SK-N-SH (cell line): ENCODE data around the gene ABCC11. TPM values are rescaled to one million over a fixed set of nuclear protein-coding genes. Genes with fewer than 3 reads are reported as not detected.

Experiments used
- CTCF ChIA-PET: fragments of 300-600, 350-600 bp; formaldehyde crosslinking; extraction: SDS; loops from one replicate; lab custom pipeline; 2021; lab: Yijun Ruan, JAX
- POLR2A ChIA-PET: fragments of 350-600 bp; sonication (Branson Sonifier 250); formaldehyde crosslinking; extraction: SDS; loops from one replicate; lab custom pipeline; 2020; ENCODE audit warnings: antibody characterized with exemption, inconsistent platforms; lab: Yijun Ruan, JAX
- DNase-seq: peaks from one replicate; pipeline ENCODE4 v3.0.0; 2012
- H2AFZ ChIP-seq: fragments of 200-600 bp; sonication (generic); 2 replicates; pipeline ENCODE4 v1.8.1; 2016; ENCODE audit warnings: antibody characterized with exemption, mild to moderate bottlenecking, low read depth
- H3F3A ChIP-seq: fragments of 200-600 bp; sonication (generic); replicated peaks from 2 replicates; pipeline ENCODE3; 2016; ENCODE audit warnings: antibody characterized with exemption, mild to moderate bottlenecking; ENCODE audit not compliant: insufficient read depth
- H3K27ac ChIP-seq, 2 experiments: fragments of 200-500 bp in 1 of 2; fragments of 200-600 bp in 1 of 2; sonication (Bioruptor generic) in 1 of 2; sonication (generic), shearing (Covaris generic) in 1 of 2; 2 replicates each; pipeline versions ENCODE4 v1.5.1 to v1.6.1; 2014 to 2016; ENCODE audit warnings: low read depth in 2 of 2, inconsistent platforms in 1 of 2, low read length in 1 of 2, mild to moderate bottlenecking in 1 of 2, mixed read lengths in 1 of 2
- H3K27me3 ChIP-seq: fragments of 200-600 bp; sonication (generic), shearing (Covaris generic); 2 replicates; pipeline ENCODE4 v1.6.1; 2016; ENCODE audit warnings: mixed run types; ENCODE audit not compliant: insufficient read depth
- H3K36me3 ChIP-seq, 2 experiments: fragments of 200-500 bp in 1 of 2; fragments of 200-600 bp in 1 of 2; sonication (Bioruptor generic) in 1 of 2; sonication (generic) in 1 of 2; replicated peaks in 1 of 2; 2 replicates each; pipeline versions ENCODE3 to v1.5.1; 2014 to 2016; ENCODE audit warnings: low read length in 1 of 2, mild to moderate bottlenecking in 1 of 2; ENCODE audit not compliant: insufficient read depth in 2 of 2, control insufficient read depth in 1 of 2
- H3K4me1 ChIP-seq, 2 experiments: fragments of 200-500 bp in 1 of 2; fragments of 200-600 bp in 1 of 2; sonication (Bioruptor generic) in 1 of 2; sonication (generic), shearing (Covaris generic) in 1 of 2; 2 replicates each; pipeline versions ENCODE4 v1.5.1 to v1.6.1; 2014 to 2016; ENCODE audit warnings: low read depth in 1 of 2, low read length in 1 of 2, mixed run types in 1 of 2; ENCODE audit not compliant: insufficient read depth in 2 of 2, control insufficient read depth in 1 of 2
- H3K4me2 ChIP-seq: fragments of 200-600 bp; sonication (generic), shearing (Covaris generic); 2 replicates; pipeline ENCODE4 v1.6.1; 2017; ENCODE audit warnings: mixed run types
- H3K4me3 ChIP-seq, 2 experiments: fragments of 200-500 bp in 1 of 2; fragments of 200-600 bp in 1 of 2; sonication (Bioruptor generic) in 1 of 2; sonication (generic), shearing (Covaris generic) in 1 of 2; 2 replicates each; pipeline versions ENCODE4 v1.5.1 to v1.8.1; 2014 to 2016; ENCODE audit warnings: low read depth in 2 of 2, inconsistent platforms in 1 of 2, low read length in 1 of 2, mild to moderate bottlenecking in 1 of 2, mixed read lengths in 1 of 2, moderate library complexity in 1 of 2
- H3K79me2 ChIP-seq: fragments of 200-600 bp; sonication (generic); 2 replicates; pipeline ENCODE4 v1.8.1; 2017; ENCODE audit warnings: mild to moderate bottlenecking; ENCODE audit not compliant: insufficient read depth
- H3K9ac ChIP-seq: fragments of 200-600 bp; sonication (generic); 2 replicates; pipeline ENCODE4 v1.6.1; 2017; ENCODE audit warnings: mixed run types
- H3K9me2 ChIP-seq: fragments of 200-600 bp; sonication (generic); 2 replicates; pipeline ENCODE4 v1.6.1; 2017; ENCODE audit warnings: mixed run types
- H3K9me3 ChIP-seq: fragments of 200-600 bp; sonication (generic); 2 replicates; pipeline ENCODE4 v1.6.1; 2017; ENCODE audit warnings: mixed run types, mild to moderate bottlenecking, moderate library complexity
- H4K20me1 ChIP-seq: fragments of 200-600 bp; sonication (generic); 2 replicates; pipeline ENCODE4 v1.6.1; 2017; ENCODE audit warnings: mild to moderate bottlenecking, mixed run types; ENCODE audit not compliant: insufficient read depth
- EP300 ChIP-seq, 2 experiments: IDR thresholded peaks; 2 replicates each; pipeline versions ENCODE4 v1.4.0 to v1.6.1; 2012; ENCODE audit warnings: borderline replicate concordance in 1 of 2, low read depth in 1 of 2, low read length in 1 of 2
- MEF2A ChIP-seq: IDR thresholded peaks from 2 replicates; pipeline ENCODE4 v1.4.0; 2012; ENCODE audit warnings: low read depth, borderline replicate concordance
- RAD21 ChIP-seq: IDR thresholded peaks from 2 replicates; pipeline ENCODE4 v1.6.1; 2012; ENCODE audit warnings: mild to moderate bottlenecking, low read length
- SIN3A ChIP-seq: IDR thresholded peaks from 2 replicates; pipeline ENCODE4 v1.6.1; 2012; ENCODE audit warnings: low read depth, mild to moderate bottlenecking, low read length, moderate library complexity, borderline replicate concordance
- TAF1 ChIP-seq: IDR thresholded peaks from 2 replicates; pipeline ENCODE4 v1.6.1; 2012; ENCODE audit warnings: low read depth, mild to moderate bottlenecking, low read length, moderate library complexity, borderline replicate concordance
- WGBS: methylation state at CpG from one replicate; pipeline ENCODE4 v1.1.6; 2017; ENCODE audit warnings: low lambda C conversion rate; 5-methylcytosine and 5-hydroxymethylcytosine counted together
- polyA plus RNA-seq, 3 experiments: library from polyadenylated mRNA; depleted of rRNA; stranded (reverse); fragments of >200 nt; gene quantifications; 2 replicates each; pipeline ENCODE4 v1.2.3, GENCODE V29; 2012
- TF ChIP-seq, protein P1 (sequence below): fragments of 200-600 bp; sonication (generic); IDR thresholded peaks from 2 replicates; pipeline ENCODE4 v1.6.1; 2017; ENCODE audit warnings: antibody characterized with exemption, mild to moderate bottlenecking, moderate library complexity
- TF ChIP-seq, protein P2 (sequence below): IDR thresholded peaks from 2 replicates; pipeline ENCODE4 v1.4.0; 2012; ENCODE audit warnings: low read depth, borderline replicate concordance
- TF ChIP-seq, protein P3 (sequence below): fragments of 150-350 bp; IDR thresholded peaks from 2 replicates; pipeline ENCODE4 v1.6.1; 2017; ENCODE audit warnings: antibody characterized with exemption, low read length, low read depth, borderline replicate concordance
- TF ChIP-seq, protein P4 (sequence below): IDR thresholded peaks from 2 replicates; pipeline ENCODE4 v1.4.0; 2012; ENCODE audit warnings: low read depth, borderline replicate concordance

ABCC11 gene
- polyA plus RNA-seq, 1 of the 3 experiments (the other 2 are of a cell fraction) = 0.07 TPM

DNA sequence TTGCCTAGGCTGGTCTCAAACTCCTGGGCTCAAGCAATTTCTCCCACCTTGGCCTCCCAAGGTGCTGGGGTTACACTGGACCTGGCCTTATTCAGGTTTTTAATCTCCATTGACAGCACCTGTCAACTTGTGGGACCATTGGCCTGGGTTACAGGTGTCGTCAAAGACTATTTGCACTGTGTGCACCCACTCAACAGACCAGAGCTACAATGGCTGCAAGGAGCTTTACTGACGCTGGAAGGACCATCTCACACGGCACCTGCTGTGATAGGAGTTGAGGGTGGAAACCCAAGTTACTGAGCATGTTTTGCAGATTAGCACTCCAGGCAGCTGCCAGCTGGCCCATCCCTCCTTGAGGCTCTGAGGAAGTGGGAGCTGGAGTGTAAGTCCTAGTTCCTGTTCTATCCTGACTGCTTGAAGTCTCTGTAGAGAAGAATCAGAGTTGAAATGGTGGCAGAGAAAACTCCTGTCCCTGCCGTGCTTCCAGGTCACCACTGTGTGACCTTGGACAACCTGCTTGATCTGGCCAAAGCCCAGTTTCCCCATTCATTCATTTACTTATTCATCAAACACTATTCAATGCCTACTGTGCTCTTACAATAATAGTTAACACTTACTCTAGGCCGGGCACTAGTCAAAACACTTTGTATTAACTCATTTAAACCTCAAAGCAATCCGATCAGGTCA, 45.7 kb downstream of the ABCC11 start (continued):
- TF ChIP-seq, protein P1, sequence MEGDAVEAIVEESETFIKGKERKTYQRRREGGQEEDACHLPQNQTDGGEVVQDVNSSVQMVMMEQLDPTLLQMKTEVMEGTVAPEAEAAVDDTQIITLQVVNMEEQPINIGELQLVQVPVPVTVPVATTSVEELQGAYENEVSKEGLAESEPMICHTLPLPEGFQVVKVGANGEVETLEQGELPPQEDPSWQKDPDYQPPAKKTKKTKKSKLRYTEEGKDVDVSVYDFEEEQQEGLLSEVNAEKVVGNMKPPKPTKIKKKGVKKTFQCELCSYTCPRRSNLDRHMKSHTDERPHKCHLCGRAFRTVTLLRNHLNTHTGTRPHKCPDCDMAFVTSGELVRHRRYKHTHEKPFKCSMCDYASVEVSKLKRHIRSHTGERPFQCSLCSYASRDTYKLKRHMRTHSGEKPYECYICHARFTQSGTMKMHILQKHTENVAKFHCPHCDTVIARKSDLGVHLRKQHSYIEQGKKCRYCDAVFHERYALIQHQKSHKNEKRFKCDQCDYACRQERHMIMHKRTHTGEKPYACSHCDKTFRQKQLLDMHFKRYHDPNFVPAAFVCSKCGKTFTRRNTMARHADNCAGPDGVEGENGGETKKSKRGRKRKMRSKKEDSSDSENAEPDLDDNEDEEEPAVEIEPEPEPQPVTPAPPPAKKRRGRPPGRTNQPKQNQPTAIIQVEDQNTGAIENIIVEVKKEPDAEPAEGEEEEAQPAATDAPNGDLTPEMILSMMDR = no peak
- TF ChIP-seq EP300 (IDR thresholded peaks at IDR 0.05; ENCODE audit: borderline replicate concordance in 1 of 2, low read depth in 1 of 2, low read length in 1 of 2) (no peak), MEF2A (no peak), RAD21 (no peak)
- TF ChIP-seq, protein P2, sequence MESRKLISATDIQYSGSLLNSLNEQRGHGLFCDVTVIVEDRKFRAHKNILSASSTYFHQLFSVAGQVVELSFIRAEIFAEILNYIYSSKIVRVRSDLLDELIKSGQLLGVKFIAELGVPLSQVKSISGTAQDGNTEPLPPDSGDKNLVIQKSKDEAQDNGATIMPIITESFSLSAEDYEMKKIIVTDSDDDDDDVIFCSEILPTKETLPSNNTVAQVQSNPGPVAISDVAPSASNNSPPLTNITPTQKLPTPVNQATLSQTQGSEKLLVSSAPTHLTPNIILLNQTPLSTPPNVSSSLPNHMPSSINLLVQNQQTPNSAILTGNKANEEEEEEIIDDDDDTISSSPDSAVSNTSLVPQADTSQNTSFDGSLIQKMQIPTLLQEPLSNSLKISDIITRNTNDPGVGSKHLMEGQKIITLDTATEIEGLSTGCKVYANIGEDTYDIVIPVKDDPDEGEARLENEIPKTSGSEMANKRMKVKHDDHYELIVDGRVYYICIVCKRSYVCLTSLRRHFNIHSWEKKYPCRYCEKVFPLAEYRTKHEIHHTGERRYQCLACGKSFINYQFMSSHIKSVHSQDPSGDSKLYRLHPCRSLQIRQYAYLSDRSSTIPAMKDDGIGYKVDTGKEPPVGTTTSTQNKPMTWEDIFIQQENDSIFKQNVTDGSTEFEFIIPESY = no peak
- TF ChIP-seq, protein P3, sequence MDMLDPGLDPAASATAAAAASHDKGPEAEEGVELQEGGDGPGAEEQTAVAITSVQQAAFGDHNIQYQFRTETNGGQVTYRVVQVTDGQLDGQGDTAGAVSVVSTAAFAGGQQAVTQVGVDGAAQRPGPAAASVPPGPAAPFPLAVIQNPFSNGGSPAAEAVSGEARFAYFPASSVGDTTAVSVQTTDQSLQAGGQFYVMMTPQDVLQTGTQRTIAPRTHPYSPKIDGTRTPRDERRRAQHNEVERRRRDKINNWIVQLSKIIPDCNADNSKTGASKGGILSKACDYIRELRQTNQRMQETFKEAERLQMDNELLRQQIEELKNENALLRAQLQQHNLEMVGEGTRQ = no peak
- TF ChIP-seq, protein P4, sequence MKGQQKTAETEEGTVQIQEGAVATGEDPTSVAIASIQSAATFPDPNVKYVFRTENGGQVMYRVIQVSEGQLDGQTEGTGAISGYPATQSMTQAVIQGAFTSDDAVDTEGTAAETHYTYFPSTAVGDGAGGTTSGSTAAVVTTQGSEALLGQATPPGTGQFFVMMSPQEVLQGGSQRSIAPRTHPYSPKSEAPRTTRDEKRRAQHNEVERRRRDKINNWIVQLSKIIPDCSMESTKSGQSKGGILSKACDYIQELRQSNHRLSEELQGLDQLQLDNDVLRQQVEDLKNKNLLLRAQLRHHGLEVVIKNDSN = no peak

DNA sequence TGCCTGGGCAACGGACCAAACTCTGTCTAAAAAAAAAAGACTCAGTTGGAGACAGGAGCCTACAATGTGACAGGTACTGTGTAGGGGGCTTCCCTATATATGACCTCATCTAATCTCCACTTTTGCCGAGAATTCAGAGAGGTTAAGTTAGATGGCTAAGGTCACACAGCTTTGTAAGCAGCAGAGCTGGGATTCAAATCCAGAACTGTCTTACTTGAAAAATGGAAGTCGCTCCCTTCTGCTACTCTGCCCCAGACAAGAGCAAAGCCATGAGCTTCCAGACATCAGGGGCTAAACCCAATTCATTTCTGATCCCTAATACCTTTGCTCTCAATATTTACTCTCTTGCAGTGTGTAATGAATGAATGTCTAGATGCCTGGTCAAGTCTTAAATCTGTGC, 50.0 kb downstream of the ABCC11 start:
- no peaks in the 10 kb centered on the region for H3K36me3 ChIP-seq
- H3K9me2 ChIP-seq = no peaks in the 10 kb centered on the region
- no peak overlapping the region for H2AFZ ChIP-seq
- H3F3A ChIP-seq = no peaks in the 10 kb centered on the region
- H3K27me3 ChIP-seq = no peaks in the 10 kb centered on the region
- ChIA-PET CTCF (no interaction called here), POLR2A (no interaction called here)
- no peak overlapping the region for H3K4me3 ChIP-seq
- H4K20me1 ChIP-seq = no peaks in the 10 kb centered on the region
- H3K4me2 ChIP-seq = no peak overlapping the region
- H3K79me2 ChIP-seq = no peaks in the 10 kb centered on the region
- H3K4me1 ChIP-seq = no peaks in the 10 kb centered on the region
- WGBS = 58% methylated on average over 3 of the region's 3 CpGs
- DNase-seq = no peak
- H3K27ac ChIP-seq = no peak overlapping the region
- no peak overlapping the region for H3K9ac ChIP-seq
- no peaks in the 10 kb centered on the region for H3K9me3 ChIP-seq
- no peak for TF ChIP-seq SIN3A
- TF ChIP-seq TAF1 = no peak
- TF ChIP-seq, all 33 proteins: peak for 0
